ENCODE data around the gene SLC9A9. TPM values are rescaled to one million over a fixed set of nuclear protein-coding genes. Genes with fewer than 3 reads are reported as not detected.

Gene SLC9A9
- total and polyA plus RNA-seq, 2 donors (not counting 1 experiment from before 2014, with no cell fraction given), result 14.3 to 74.0 TPM

GRCh38 chr3:143502081-143502480, 346.2 kb downstream of the SLC9A9 start:
- no peaks in the 10 kb centered on the region for H3K9me3 ChIP-seq (ENCODE audit: control insufficient read depth, insufficient read depth, low read depth, low read length)
- H3K27ac ChIP-seq (ENCODE audit: insufficient read depth, low read length), result no peak overlapping the region
- no peak overlapping the region for H3K9ac ChIP-seq (ENCODE audit: insufficient read depth, low read length)
- peak in 1 of 2 donors; percentile 27 for DNase-seq (ENCODE audit: low read depth in 2 of 2)
- no peaks in the 10 kb centered on the region for H3K27me3 ChIP-seq (ENCODE audit: control insufficient read depth, insufficient read depth, low read length)
- H2AFZ ChIP-seq (ENCODE audit: low read length), result no peak overlapping the region
- no peak overlapping the region for H3K4me2 ChIP-seq (ENCODE audit: extremely low read depth, insufficient read depth, low read length)
- TF ChIP-seq EZH2 (IDR thresholded peaks at IDR 0.05; ENCODE audit: low read length, missing control alignments), result no peak
- TF ChIP-seq CTCF (conservative IDR thresholded peaks at IDR 0.05 in 1 of 2, IDR thresholded peaks at IDR 0.05 in 1 of 2; ENCODE audit: low read depth in 1 of 2, low read length in 2 of 2), result no peak
- no peak overlapping the region for H3K4me3 ChIP-seq (replicated peaks in 1 of 4; ENCODE audit: control extremely low read depth in 1 of 4, insufficient read depth in 1 of 4, low read depth in 3 of 4, low read length in 4 of 4)
- no peaks in the 10 kb centered on the region for H3K79me2 ChIP-seq (ENCODE audit: control insufficient read depth, insufficient read depth, low read length)
- no peaks in the 10 kb centered on the region for H4K20me1 ChIP-seq (ENCODE audit: control insufficient read depth, extremely low read depth, insufficient read depth, low read length)
- H3K36me3 ChIP-seq (ENCODE audit: control insufficient read depth, insufficient read depth, low read length), result no peaks in the 10 kb centered on the region
- H3K4me1 ChIP-seq (ENCODE audit: control insufficient read depth, extremely low read depth, insufficient read depth, low read length), result no peaks in the 10 kb centered on the region

GRCh38 chr3:143497382-143497781, 350.9 kb downstream of the SLC9A9 start:
- TF ChIP-seq CTCF (conservative IDR thresholded peaks at IDR 0.05 in 1 of 2, IDR thresholded peaks at IDR 0.05 in 1 of 2; ENCODE audit: low read depth in 1 of 2, low read length in 2 of 2) (no peak), EZH2 (IDR thresholded peaks at IDR 0.05; ENCODE audit: low read length, missing control alignments) (no peak)
- no peaks in the 10 kb centered on the region for H3K4me1 ChIP-seq (ENCODE audit: control insufficient read depth, extremely low read depth, insufficient read depth, low read length)
- no peak overlapping the region for H2AFZ ChIP-seq (ENCODE audit: low read length)
- H4K20me1 ChIP-seq (ENCODE audit: control insufficient read depth, extremely low read depth, insufficient read depth, low read length), result no peaks in the 10 kb centered on the region
- no peaks in the 10 kb centered on the region for H3K9me3 ChIP-seq (ENCODE audit: control insufficient read depth, insufficient read depth, low read depth, low read length)
- no peaks in the 10 kb centered on the region for H3K27me3 ChIP-seq (ENCODE audit: control insufficient read depth, insufficient read depth, low read length)
- H3K36me3 ChIP-seq (ENCODE audit: control insufficient read depth, insufficient read depth, low read length), result no peaks in the 10 kb centered on the region
- DNase-seq (ENCODE audit: low read depth in 2 of 2), result no peak
- no peak overlapping the region for H3K9ac ChIP-seq (ENCODE audit: insufficient read depth, low read length)
- H3K4me2 ChIP-seq (ENCODE audit: extremely low read depth, insufficient read depth, low read length), result no peak overlapping the region
- H3K79me2 ChIP-seq (ENCODE audit: control insufficient read depth, insufficient read depth, low read length), result no peaks in the 10 kb centered on the region
- H3K4me3 ChIP-seq (replicated peaks in 1 of 4; ENCODE audit: control extremely low read depth in 1 of 4, insufficient read depth in 1 of 4, low read depth in 3 of 4, low read length in 4 of 4), result no peak overlapping the region
- no peak overlapping the region for H3K27ac ChIP-seq (ENCODE audit: insufficient read depth, low read length)

GRCh38 chr3:143496191-143496590, 352.1 kb downstream of the SLC9A9 start:
- H3K9me3 ChIP-seq (ENCODE audit: control insufficient read depth, insufficient read depth, low read depth, low read length), result no peaks in the 10 kb centered on the region
- no peaks in the 10 kb centered on the region for H4K20me1 ChIP-seq (ENCODE audit: control insufficient read depth, extremely low read depth, insufficient read depth, low read length)
- H3K27me3 ChIP-seq (ENCODE audit: control insufficient read depth, insufficient read depth, low read length), result no peaks in the 10 kb centered on the region
- H2AFZ ChIP-seq (ENCODE audit: low read length), result no peak overlapping the region
- H3K4me2 ChIP-seq (ENCODE audit: extremely low read depth, insufficient read depth, low read length), result no peak overlapping the region
- H3K4me1 ChIP-seq (ENCODE audit: control insufficient read depth, extremely low read depth, insufficient read depth, low read length), result no peaks in the 10 kb centered on the region
- DNase-seq (ENCODE audit: low read depth in 2 of 2), result no peak
- H3K9ac ChIP-seq (ENCODE audit: insufficient read depth, low read length), result no peak overlapping the region
- H3K4me3 ChIP-seq (replicated peaks in 1 of 4; ENCODE audit: control extremely low read depth in 1 of 4, insufficient read depth in 1 of 4, low read depth in 3 of 4, low read length in 4 of 4), result no peak overlapping the region
- TF ChIP-seq EZH2 (IDR thresholded peaks at IDR 0.05; ENCODE audit: low read length, missing control alignments) (no peak), CTCF (conservative IDR thresholded peaks at IDR 0.05 in 1 of 2, IDR thresholded peaks at IDR 0.05 in 1 of 2; ENCODE audit: low read depth in 1 of 2, low read length in 2 of 2) (no peak)
- no peak overlapping the region for H3K27ac ChIP-seq (ENCODE audit: insufficient read depth, low read length)
- H3K36me3 ChIP-seq (ENCODE audit: control insufficient read depth, insufficient read depth, low read length), result no peaks in the 10 kb centered on the region
- H3K79me2 ChIP-seq (ENCODE audit: control insufficient read depth, insufficient read depth, low read length), result no peaks in the 10 kb centered on the region

Data from fibroblast of lung (primary cell).